Measurements from ENCODE around the gene TMEFF2. TPM values are rescaled to one million over a fixed set of nuclear protein-coding genes. Genes with fewer than 3 reads are reported as not detected.
"Not testable (repeated sequence)": the region's sequence is repeated elsewhere in the genome, so short reads cannot be mapped to it uniquely, and the experiment has no call there.

TMEFF2 gene
- total and polyA plus RNA-seq, 2 of the 4 experiments (the other 2 are of a cell fraction): 1.3 to 3.0 TPM

- H2BK15ac ChIP-seq (ENCODE audit: low read depth, low read length); BruUV-seq (replicated peaks); H4K8ac ChIP-seq (ENCODE audit: low read depth in 2 of 2, low read length in 2 of 2); H3K27me3 ChIP-seq (ENCODE audit: control insufficient read depth, insufficient read depth, low read length); H4K5ac ChIP-seq (ENCODE audit: low read depth, low read length); in situ Hi-C loops (cut with MboI; ENCODE audit: low sequenced_read_pairs); H3K18ac ChIP-seq (ENCODE audit: low read depth, low read length); H3K27ac ChIP-seq (ENCODE audit: insufficient read depth, low read length); ATAC-seq (ENCODE audit: low read depth); POLR2A ChIA-PET (ENCODE audit: unreplicated experiment); CTCF ChIA-PET; H3K56ac ChIP-seq (ENCODE audit: extremely low read depth, insufficient read depth, low read length); H3K9ac ChIP-seq (ENCODE audit: low read depth, low read length); dilution Hi-C loops (cut with HindIII; ENCODE audit: low sequenced_read_pairs, unreplicated experiment); H2AK9ac ChIP-seq (replicated peaks; ENCODE audit: low read depth, low read length, poor library complexity); H2BK120ac ChIP-seq (ENCODE audit: low read depth, low read length); H3K9me3 ChIP-seq (ENCODE audit: control insufficient read depth, insufficient read depth, low read length); H2AK5ac ChIP-seq (ENCODE audit: low read depth, low read length); H3K4me1 ChIP-seq (ENCODE audit: control insufficient read depth, insufficient read depth, low read length); H4K91ac ChIP-seq (ENCODE audit: insufficient read depth, low read depth, low read length); H3K23ac ChIP-seq (ENCODE audit: low read depth, low read length); H3K4me3 ChIP-seq (ENCODE audit: insufficient read depth, low read depth, low read length); H3K79me1 ChIP-seq (ENCODE audit: low read depth in 1 of 2, low read length in 2 of 2); H2AFZ ChIP-seq (replicated peaks; ENCODE audit: low read length, poor library complexity); H3K9me1 ChIP-seq (ENCODE audit: insufficient read depth, low read length); H3K4ac ChIP-seq (ENCODE audit: low read depth, low read length); H3K14ac ChIP-seq (replicated peaks; ENCODE audit: low read depth, low read length); H2BK20ac ChIP-seq (ENCODE audit: low read depth, low read length); H2BK5ac ChIP-seq (ENCODE audit: low read depth, low read length, poor library complexity, severe bottlenecking); H3K36me3 ChIP-seq (ENCODE audit: control insufficient read depth, insufficient read depth, low read length); intact Hi-C loops (cut with micrococcal nuclease); DNase-seq; H3K4me2 ChIP-seq (ENCODE audit: low read depth, low read length); H4K20me1 ChIP-seq (ENCODE audit: insufficient read depth, low read length): not testable (repeated sequence)
- WGBS, 2 experiments (ENCODE audit: extremely low coverage in 2 of 2, insufficient read length in 1 of 2): no CpG with 5 or more reads among the region's 5 CpGs
Observed at GRCh38 chr2:192130312-192130711, 64.4 kb downstream of the TMEFF2 start.

Measured in IMR-90 (cell line).